DMS53 treated with DMSO at 0.1 percent for 48 hours (cell line): ENCODE measurements around the gene SAMD9.
"Not testable (repeated sequence)": the region's sequence is repeated elsewhere in the genome, so short reads cannot be mapped to it uniquely, and the experiment has no call there.

ENCODE experiments used
- DNase-seq: peaks from one replicate; lab custom pipeline; 2025; ENCODE audit not compliant: unreplicated experiment; lab: John Stamatoyannopoulos, UW

SAMD9 gene

DNA sequence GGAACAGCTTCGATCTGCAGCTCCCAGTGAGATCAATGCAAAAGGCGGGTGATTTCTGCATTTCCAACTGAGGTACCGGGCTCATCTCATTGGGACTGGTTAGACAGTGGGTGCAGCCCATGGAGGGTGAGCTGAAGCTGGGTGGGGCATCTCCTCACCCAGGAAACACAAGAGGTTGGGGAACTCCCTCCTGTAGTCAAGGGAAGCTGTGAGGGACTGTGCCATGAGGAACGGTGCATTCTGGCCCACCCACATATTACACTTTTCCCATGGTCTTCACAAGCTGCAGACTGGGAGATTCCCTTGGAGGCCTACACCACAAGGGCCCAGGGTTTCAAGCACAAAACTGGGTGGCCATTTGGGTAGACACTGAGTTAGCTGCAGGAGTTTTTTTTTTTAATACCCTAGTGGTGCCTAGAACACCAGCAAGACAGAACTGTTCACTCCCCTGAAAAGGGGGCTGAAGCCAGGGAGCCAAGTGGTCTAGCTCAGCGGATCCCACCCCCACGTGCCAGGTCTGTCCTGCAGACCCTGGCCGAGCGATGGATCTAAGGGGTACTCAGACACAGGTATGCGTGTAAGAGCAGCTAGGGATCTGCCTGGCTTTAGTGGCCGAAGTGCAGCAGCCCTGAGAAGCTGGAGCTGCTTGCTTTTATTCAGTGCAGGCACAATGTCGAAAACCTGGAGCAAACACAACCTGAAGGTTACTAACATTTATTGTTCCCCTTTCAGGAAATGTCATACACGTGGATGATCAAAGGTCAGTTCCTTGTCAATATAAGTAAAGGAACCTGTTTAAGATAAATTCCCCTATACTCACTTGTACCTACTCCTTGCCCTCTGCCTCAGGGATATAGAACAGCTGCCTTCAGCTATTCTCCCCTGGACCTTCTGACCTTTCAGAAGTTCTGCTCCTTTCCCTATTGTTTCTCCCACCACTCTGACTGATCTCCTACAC, 3.1 kb upstream of the SAMD9 start:
- DNase-seq = no peak

DNA sequence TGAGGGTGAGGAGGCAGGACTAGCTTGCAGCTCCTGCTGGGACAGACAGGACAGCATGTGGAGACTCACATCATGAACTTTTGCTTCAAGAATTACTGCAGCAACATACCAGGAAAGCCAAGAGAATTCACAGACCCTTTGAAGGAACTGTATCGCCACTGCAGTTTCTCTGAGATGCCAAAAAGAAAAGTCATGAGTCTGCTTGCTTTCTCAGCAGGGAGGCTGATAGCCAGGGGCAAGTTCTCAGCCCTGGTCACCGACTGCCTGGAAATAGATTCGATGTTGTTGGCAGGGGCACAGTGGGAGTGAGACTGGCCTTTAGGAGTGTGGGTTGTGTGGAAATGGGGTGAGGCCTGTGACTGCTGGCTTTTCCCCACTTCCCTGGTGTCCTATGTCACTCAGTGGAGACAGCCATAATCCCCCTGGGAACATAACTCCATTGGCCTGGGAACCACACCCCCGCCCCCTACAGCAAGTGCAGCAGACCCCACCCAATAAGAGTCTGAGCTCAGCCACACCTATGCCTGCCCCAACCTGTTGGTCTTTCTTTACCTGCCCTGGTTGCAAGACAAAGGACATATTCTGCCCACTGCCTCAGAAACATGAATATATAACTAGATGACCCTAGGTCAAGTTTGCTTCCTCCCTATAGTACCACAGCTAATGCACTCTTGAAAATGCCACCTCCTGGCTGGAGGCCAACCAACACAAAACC, 1.6 kb upstream of the SAMD9 start:
- no peak for DNase-seq

DNA sequence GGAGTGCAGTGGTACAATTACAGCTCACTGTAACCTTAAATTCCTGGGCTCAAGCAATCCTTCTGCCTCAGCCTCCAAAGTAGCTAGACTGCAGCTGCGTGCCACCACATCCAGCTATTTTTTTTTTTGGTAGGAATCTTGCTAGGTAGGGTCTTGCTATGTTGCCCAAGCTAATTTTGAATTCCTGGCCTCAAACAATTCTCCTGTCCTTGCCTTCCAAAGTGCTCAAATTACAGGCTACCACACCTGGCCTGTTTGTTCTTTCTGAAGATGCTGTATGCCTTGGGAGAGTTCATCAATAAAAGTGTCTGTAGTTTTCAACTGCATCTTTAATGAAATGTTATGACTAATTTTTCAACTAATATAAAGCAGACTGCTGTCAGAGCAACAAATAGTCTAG, 452 bp downstream of the SAMD9 start:
- no peak for DNase-seq

DNA sequence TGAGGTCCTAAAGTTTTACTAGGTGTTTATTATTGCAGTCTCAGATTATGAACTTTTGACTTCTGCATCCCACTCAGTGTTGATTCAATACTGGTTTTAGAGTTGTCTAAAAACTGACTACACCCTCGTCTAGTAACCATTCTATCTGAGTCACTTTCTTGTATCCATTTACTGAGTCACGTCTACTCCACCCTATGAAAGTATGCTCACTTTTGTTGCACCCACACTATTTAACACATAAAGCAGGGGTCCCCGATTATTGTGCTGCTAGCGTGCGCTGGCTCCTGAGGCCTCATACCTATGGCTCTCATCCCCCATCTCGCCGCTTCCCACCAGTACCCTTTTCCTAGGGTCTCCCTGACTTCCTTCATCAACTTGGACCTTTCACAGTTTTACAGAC, 2.0 kb downstream of the SAMD9 start:
- DNase-seq = no peak

DNA sequence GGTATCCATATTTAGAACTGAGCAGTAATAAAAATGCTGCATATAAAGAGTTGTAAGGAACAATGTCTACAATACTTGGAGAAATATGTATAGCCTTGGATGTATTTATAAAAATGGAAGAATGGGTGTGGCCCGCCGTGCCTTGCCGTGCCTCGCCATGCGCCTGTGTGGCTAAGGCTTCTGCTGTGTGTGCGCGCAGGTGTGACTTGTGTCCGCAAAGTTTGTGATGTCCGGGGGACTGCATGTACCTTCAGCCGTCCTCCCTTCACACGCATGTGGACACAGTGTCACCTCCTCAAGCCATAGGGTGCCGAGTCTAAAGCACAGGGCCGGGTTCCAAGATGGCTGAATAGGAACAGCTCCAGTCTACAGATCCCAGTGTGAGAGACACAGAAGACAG, 9.8 kb downstream of the SAMD9 start:
- DNase-seq = no peak

DNA sequence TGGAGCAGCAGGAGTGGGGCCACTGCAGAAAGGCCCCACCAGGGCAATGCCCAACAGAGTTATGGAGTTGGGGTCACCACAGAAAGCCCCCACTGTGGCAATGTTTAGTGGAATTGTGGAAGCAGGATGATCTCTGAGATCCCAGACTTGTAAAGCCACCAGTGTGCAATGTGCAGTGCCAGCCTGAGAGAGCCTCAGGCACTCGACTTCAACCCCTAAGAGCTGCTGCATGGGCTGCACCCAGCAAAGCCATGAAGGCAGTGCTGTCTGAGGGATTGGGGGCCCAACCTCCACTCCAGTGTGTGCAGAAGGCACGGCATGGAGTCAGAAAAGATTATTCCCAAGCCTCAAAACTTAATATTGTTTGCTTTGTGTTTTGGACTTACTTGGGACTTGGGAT, 20.4 kb downstream of the SAMD9 start:
- no peak for DNase-seq

DNA sequence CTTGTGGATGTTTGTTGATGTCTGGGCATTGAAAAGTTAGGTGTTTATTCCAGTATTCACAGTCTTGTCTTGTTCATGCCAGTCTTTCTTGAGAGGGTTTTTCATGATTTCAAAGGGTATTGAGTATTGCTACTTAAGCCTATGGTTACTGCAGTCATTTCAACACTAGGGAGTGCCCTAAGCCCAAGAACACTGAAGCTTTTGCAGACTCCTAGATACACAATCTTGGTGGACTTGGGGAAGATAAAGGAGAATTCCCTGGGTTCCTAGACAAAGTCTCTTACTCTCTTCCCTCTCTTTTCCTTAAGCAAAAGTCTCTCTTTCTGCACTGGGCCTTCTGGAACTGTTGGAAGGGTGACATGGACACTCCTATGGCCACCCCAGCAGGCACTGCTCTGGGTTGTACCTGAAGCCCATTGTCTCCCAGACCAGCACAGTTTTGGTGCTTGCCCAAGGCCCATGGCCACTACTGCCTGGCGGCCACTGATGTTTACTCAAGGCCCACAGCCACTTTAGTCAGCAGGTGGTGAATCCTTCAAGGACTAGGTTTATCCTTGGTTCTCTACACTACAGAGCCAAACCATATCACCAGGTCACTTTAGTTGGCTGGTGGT, 24.9 kb downstream of the SAMD9 start:
- peak; percentile 20 for DNase-seq

DNA sequence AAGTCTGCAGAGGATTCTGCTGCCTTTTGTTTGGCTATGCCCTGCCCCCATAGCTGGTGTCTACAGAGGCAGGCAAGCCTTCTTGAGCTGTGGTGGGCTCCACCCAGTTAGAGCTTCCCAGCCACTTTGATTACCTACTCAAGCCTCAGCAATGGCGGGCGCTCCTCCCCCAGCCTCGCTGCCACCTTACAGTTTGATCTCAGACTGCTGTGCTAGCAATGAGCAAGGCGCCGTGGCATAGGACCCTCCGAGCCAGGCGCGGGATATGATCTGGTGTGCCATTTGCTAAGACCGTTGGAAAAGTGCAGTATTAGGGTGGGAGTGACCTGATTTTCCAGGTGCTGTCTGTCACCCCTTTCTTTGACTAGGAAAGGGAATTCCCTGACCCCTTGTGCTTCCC, 44.4 kb downstream of the SAMD9 start:
- DNase-seq = not testable (repeated sequence)

DNA sequence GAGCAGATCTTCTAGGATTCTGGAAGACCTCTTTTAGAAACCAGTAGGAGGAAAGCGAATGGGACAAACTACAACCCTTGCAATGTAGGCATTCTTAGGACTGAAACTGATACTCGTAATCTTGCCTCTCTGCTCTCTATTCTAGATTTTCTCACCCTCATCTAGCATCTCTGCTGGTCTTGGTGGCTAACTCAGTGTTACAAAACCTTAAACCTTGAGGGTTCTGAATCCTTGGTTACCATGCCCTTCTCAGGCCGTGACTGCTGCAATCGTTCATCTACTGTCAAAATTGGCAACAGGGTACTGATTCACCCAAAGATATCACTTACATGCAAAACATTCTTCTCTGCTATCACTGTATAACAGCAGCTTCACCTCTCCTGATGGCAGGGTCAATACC, 55.2 kb downstream of the SAMD9 start:
- no peak for DNase-seq

DNA sequence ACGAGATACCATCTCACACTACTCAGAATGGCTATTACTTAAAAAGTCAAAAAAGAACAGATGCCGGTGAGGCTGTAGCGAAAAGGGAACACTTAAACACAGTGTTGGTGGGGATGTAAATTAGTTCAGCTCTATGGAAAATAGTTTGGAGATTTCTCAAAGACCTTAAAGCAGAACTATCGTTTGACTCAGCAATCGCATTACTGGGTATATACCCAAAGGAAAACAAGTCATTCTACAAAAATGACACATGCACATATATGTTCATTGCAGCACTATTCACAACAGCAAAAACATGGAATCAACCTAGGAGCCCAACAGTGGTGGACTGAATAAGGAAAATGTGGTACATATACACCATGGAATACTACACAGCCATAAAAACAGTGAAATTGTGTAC, 56.9 kb downstream of the SAMD9 start:
- no peak for DNase-seq

DNA sequence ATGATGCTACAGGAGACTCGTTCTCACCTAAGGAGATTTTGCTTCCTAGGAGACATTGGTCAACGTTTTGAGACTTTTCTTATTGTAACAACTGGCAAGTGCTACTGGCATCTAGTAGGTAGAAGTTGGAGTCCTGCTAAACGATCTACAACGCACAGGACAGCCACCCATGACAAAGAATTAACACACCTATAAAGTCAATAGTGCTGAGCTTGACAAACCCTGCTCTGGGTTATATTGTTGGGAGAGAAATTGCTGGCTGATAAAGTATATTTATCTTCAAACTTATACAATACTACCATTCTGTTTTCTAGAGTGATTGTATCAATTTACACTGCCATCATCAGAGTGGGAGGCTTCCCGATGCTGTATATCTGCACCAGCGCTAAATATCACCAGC, 57.8 kb downstream of the SAMD9 start:
- no peak for DNase-seq

DNA sequence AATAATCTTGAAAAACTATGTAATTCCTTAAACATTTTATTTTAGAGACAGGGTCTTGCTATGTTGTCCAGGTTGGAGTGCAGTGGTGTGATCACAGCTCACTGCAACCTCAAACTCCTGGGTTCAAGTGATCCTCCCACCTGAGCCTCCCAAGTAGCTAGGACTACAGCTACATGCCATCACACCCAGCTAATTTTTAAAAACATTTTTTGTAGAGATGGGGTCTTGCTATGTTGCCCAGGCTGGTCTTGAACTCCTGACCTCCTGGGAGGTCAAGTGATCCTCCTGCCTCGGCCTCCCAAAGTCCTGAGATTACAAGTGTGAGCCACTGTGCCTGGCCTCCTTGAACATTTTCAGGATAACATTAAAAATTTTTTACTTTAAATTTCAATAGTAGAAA, 61.2 kb downstream of the SAMD9 start:
- not testable (repeated sequence) for DNase-seq

DNA sequence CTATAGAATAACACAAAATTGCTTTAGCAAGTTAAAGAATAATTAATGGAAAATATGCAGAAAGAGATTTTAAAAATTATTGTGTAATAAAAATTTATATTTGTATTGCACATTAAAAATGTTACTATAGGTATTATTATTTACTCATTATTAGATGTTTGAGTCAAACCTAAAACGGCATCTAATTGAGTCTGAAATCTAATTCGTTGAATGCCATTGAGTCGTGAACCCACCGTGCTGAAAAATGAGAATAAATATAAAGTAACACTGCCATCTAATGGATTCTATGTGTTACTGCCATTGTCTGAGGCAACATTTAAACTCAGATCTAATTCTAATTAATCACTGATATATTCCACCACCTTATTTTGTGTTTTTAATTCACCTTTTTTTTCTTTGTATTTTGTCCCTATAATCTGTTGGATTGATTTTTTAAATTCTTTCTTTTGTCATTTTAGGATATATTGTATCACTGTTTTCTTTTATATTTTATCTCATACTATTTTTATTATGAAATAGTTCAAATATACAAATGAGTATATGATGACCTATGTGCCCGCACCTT, 62.2 kb downstream of the SAMD9 start:
- DNase-seq = peak; percentile 81

DNA sequence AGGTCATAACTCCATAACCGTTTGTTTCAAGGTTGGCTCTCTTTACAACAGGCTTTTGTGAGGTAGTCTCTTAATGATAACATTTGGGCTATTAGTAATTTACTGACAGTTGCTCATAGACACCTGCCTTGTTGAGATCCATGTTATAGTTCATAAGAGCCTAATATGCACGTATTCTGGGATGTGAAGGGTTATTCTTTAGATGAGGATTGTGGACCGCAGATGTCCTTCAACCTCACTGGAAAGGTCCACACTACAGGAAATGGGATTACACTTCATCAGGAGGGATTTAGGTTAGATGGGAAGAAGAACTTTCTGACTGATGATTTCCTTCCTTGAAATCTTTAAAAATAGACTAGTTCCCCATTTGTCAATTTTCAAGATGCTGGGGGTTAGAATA, 62.8 kb downstream of the SAMD9 start:
- no peak for DNase-seq

DNA sequence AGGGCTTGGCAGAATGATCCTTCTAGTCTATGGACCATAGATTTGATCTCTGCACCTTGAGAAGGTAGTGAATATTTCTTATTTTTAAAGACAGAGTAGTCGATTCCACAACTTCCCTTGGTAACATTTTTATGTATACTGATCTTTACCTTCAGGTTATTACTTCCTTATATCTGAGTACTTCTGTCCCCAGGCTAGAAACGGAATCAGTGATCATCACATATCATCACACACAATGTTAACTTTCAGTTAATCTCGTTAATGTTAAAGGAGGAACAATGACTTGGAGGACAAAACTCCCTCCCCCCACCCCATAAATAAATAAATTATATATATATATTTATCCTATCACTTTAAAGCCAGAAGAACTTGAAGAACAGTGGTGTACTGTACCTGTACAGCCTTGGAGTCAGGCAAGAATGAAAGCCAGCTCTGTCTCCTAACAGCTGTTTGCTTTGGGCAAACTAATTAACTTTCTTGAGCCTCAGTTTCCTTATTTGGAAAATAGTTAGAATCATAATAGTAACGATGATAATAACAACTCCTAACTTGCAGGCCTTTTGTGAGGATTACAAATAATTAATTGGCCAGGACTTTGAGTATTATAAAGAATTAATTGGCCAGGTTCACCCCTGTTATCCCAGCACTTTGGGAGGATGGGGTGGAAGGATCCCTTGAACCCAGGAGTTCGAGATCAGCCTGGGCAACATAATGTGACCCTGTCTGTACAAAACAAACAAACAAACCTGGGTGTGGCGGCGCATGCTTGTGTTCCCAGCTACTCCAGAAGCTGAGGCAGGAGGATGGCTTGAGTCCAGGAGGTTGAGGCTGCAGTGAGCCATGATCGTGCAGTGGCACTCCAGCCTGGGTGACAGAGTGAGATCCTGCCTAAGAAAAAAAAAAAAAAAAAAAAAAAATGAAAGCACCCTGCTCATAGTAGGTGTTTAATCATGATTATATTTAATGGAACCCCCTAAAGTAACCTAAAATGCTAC, 63.5 kb downstream of the SAMD9 start:
- no peak for DNase-seq

DNA sequence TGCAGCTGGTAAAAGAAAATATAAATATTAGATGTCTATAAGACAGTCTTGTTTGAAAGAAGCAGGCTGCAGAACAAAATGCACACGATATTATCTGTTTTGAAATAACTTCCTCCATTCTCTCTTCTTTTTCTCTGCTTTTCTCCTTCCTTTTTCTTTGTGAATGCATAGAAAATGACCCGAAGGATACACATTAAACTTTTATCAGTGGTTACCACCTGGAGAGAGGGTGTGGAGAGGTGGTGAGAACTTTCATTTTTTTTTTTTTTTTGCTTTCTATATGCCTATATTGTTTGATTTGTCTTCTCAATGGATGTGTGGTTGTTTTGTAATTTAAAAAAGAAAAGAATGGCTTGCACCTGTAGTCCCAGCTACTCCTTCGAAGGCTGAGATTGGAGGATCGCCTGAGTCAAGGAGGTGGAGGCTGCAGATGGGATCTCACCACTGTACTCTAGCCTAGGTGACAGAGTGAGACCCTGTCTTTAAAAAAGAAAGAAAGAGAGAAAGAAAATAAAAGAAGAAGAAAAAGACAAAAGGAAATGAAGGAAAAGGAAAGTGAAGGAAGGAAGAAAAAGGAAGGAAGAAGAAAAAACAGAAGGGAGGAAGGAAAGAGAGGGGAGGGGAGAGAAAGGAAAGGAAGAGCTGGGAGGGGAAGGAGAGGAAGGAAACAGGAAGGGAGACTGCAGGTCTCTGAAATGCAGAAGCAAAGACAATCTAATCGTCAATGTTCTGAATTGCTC, 64.4 kb downstream of the SAMD9 start:
- DNase-seq = no peak

DNA sequence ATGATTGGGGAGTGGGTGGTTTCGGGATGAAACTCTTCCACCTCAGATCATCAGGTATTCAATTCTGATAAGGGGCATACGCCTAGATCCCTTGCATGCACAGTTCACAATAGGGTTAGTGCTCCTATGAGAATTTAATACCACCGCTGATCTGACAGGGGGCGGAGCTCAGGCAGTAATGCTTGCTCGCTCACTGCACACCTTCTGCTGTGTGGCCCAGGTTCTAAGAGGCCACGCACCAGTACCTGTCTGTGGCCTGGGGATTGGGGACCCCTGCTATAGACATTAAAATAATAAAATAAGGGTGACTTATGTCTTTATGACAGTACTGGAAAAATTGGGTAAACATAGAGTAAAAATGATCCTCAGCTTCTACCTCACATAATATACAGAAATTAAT, 66.1 kb downstream of the SAMD9 start:
- DNase-seq = no peak
